ENCODE data around the gene SCN4A.

DNA sequence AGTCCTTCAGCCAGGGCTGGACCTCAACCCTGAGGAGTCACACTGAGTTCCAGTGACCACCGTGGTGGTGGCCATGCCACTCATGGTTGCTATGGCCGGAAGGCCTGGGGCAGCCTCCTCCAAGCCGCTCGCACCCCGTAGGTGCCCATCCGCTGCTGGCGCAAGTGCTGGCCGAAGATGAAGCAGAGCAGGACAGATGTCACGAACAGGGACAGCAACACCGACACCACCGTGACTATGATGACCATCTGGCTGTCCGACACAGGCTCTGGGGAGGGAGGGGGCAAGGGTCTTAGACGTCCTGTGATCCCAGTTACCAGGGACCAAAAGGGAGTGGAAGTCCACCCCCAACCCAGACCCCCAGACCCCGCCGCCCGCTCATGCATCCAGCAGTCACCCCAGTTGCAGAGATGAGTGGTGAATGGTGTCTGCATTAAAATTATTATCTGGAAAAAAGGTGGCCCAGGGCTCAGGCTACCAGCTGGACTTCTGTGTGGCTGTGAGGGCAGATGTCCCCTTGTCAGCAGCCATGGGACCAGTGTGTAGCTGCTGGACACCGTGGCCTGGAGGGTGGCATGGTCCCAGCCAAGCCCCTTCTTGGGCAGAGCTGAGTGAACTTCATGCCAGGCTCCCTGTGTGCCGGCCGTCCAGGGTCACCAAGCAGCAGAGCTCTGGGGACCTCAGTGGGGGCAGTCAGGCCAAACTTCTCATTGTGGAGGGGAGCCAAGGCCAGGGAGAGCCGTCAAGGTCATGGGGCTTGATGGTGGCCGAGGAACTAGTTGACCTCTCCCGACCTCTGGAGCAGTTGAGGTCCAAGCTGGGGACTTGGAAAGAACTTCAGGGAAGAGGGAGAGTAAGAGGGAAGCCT is 30.2 kb upstream of the SCN4A start:
- TF ChIP-seq EZH2 (IDR thresholded peaks at IDR 0.05; ENCODE audit: borderline replicate concordance, low read length): no peak
- TF ChIP-seq, protein P1, sequence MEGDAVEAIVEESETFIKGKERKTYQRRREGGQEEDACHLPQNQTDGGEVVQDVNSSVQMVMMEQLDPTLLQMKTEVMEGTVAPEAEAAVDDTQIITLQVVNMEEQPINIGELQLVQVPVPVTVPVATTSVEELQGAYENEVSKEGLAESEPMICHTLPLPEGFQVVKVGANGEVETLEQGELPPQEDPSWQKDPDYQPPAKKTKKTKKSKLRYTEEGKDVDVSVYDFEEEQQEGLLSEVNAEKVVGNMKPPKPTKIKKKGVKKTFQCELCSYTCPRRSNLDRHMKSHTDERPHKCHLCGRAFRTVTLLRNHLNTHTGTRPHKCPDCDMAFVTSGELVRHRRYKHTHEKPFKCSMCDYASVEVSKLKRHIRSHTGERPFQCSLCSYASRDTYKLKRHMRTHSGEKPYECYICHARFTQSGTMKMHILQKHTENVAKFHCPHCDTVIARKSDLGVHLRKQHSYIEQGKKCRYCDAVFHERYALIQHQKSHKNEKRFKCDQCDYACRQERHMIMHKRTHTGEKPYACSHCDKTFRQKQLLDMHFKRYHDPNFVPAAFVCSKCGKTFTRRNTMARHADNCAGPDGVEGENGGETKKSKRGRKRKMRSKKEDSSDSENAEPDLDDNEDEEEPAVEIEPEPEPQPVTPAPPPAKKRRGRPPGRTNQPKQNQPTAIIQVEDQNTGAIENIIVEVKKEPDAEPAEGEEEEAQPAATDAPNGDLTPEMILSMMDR (IDR thresholded peaks at IDR 0.05; ENCODE audit: low read length): no peak

Data from OCI-LY1 (cell line).